ENCODE results near the gene CREB3L1. TPM values are rescaled to one million over a fixed set of nuclear protein-coding genes. Genes with fewer than 3 reads are reported as not detected.

CREB3L1 gene
- total RNA-seq, 1 experiment from 2014 or later = not detected

GRCh38 chr11:46315033-46315738 lies 37.7 kb downstream of the CREB3L1 start:
- Histone ChIP-seq H3K27ac (ENCODE audit: low read length) (no peak overlapping the region), H3K9me2 (replicated peaks; ENCODE audit: insufficient read depth, low read length) (no peaks in the 10 kb centered on the region), H3K9me3 (ENCODE audit: low read length) (no peaks in the 10 kb centered on the region), H3K79me2 (ENCODE audit: low read length) (no peaks in the 10 kb centered on the region), H3K4me2 (ENCODE audit: low read depth, low read length, poor library complexity, severe bottlenecking) (no peak overlapping the region), H2AFZ (ENCODE audit: low read length) (no peak overlapping the region), H4K20me1 (ENCODE audit: insufficient read depth, low read depth, low read length) (no peaks in the 10 kb centered on the region), H3K4me1 (ENCODE audit: low read length) (peaks cover 13% of the 10 kb centered on the region), H3K9ac (ENCODE audit: low read length) (no peak overlapping the region), H3K36me3 (ENCODE audit: insufficient read depth, low read length) (no peaks in the 10 kb centered on the region), H3K27me3 (ENCODE audit: low read length) (no peaks in the 10 kb centered on the region), H3K4me3 (ENCODE audit: low read length) (no peak overlapping the region)
- peak; percentile 94 for DNase-seq

DNA sequence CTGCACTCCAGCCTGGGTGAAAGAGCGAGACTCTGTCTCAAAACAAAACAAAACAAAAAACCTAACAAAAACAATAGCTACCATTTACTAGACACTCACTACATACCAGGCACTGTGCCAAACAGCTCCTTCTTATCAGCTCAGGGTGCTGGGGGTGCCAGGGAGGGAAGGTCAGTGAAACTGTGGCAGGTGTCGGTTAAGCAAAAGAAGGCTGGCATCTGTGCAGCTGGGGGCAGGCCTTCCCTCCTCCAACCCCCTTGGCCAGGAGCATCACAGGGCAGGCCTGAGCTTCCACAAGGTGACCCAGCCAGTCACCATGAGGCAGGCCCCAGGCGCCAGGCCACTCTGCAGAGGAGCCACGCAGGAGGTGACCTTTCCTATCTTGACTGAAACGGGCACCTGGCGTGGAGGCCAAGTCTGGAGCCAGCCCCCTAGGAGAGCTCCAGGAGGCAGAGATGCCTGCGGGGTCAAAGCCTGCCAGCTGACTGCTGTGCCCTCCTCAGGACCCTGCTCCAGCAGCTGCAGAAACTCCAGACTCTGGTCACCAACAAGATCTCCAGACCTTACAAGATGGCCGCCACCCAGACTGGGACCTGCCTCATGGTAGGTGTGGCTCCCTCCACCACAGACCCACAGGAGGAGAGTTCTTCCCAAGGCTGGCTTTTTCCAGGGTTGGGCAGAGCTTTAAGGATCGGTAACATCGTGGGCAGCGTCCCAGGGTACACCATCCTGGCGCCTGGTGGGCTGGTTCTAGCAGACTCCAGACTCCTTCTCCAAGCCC lies 38.5 kb downstream of the CREB3L1 start:
- no peak overlapping the region for H3K9ac ChIP-seq (ENCODE audit: low read length)
- no peak overlapping the region for H3K27ac ChIP-seq (ENCODE audit: low read length)
- H3K4me1 ChIP-seq (ENCODE audit: low read length) = peaks cover 13% of the 10 kb centered on the region
- no peaks in the 10 kb centered on the region for H3K9me2 ChIP-seq (replicated peaks; ENCODE audit: insufficient read depth, low read length)
- H3K79me2 ChIP-seq (ENCODE audit: low read length) = no peaks in the 10 kb centered on the region
- H3K9me3 ChIP-seq (ENCODE audit: low read length) = no peaks in the 10 kb centered on the region
- no peaks in the 10 kb centered on the region for H4K20me1 ChIP-seq (ENCODE audit: insufficient read depth, low read depth, low read length)
- no peak overlapping the region for H2AFZ ChIP-seq (ENCODE audit: low read length)
- H3K4me3 ChIP-seq (ENCODE audit: low read length) = no peak overlapping the region
- H3K36me3 ChIP-seq (ENCODE audit: insufficient read depth, low read length) = no peaks in the 10 kb centered on the region
- no peak overlapping the region for H3K4me2 ChIP-seq (ENCODE audit: low read depth, low read length, poor library complexity, severe bottlenecking)
- no peak for DNase-seq
- H3K27me3 ChIP-seq (ENCODE audit: low read length) = no peaks in the 10 kb centered on the region

DNA sequence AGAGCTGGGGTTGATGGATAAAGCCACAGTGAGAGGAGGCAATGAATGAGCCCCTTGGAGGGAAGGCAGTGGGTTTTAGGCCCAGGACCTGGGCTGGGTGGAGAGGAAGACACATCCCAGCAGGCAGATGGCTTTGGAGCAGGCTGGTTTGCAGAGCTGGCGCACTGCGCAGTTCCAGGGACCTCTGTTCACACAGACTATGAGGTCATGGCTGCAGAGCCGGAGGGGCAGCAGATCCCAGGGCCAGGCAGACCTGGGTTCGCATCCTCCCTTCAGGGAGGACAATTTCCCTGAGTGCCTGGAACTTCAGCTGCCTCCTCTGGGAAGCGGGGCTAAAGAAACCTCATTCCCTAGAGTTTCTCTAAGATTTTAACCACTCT lies 41.6 kb downstream of the CREB3L1 start:
- no peak for DNase-seq
- Histone ChIP-seq H4K20me1 (ENCODE audit: insufficient read depth, low read depth, low read length) (no peaks in the 10 kb centered on the region), H3K4me1 (ENCODE audit: low read length) (peaks cover 13% of the 10 kb centered on the region), H3K79me2 (ENCODE audit: low read length) (no peaks in the 10 kb centered on the region), H3K4me2 (ENCODE audit: low read depth, low read length, poor library complexity, severe bottlenecking) (peak overlapping the region; percentile 49), H3K9me3 (ENCODE audit: low read length) (no peaks in the 10 kb centered on the region), H3K9ac (ENCODE audit: low read length) (peak overlapping the region; percentile 56), H3K9me2 (replicated peaks; ENCODE audit: insufficient read depth, low read length) (no peaks in the 10 kb centered on the region), H3K27me3 (ENCODE audit: low read length) (no peaks in the 10 kb centered on the region), H3K27ac (ENCODE audit: low read length) (no peak overlapping the region; the same call in 1 of the 2 replicates), H3K36me3 (ENCODE audit: insufficient read depth, low read length) (no peaks in the 10 kb centered on the region), H3K4me3 (ENCODE audit: low read length) (no peak overlapping the region; the same call in 1 of the 2 replicates), H2AFZ (ENCODE audit: low read length) (peak overlapping the region; percentile 90)

GRCh38 chr11:46321757-46322156 lies 44.3 kb downstream of the CREB3L1 start:
- H4K20me1 ChIP-seq (ENCODE audit: insufficient read depth, low read depth, low read length) = no peaks in the 10 kb centered on the region
- no peaks in the 10 kb centered on the region for H3K79me2 ChIP-seq (ENCODE audit: low read length)
- H3K36me3 ChIP-seq (ENCODE audit: insufficient read depth, low read length) = no peaks in the 10 kb centered on the region
- no peak overlapping the region for H3K4me3 ChIP-seq (ENCODE audit: low read length)
- no peak overlapping the region for H3K27ac ChIP-seq (ENCODE audit: low read length)
- DNase-seq = no peak
- no peak overlapping the region for H2AFZ ChIP-seq (ENCODE audit: low read length)
- peaks cover 13% of the 10 kb centered on the region for H3K4me1 ChIP-seq (ENCODE audit: low read length)
- H3K27me3 ChIP-seq (ENCODE audit: low read length) = no peaks in the 10 kb centered on the region
- no peaks in the 10 kb centered on the region for H3K9me3 ChIP-seq (ENCODE audit: low read length)
- no peak overlapping the region for H3K4me2 ChIP-seq (ENCODE audit: low read depth, low read length, poor library complexity, severe bottlenecking)
- no peak overlapping the region for H3K9ac ChIP-seq (ENCODE audit: low read length)
- no peaks in the 10 kb centered on the region for H3K9me2 ChIP-seq (replicated peaks; ENCODE audit: insufficient read depth, low read length)

DNA sequence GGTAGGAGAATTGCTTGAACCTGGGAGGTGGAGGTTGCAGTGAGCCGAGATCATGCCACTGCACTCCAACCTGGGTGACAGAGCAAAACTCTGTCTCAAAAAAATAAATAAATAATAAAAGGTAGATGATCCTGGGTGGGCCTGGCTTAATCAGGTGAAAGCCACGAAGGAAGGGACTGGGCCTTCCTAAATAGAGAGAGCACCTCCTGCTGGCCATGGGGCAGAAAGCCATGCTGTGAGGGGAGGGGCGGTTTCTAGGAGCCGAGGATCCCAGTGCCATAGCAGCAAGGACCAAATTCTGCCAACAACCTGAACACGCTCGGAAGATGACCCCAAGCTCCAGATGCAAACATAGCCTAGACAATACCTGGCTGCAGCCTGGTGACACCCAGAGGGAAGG lies 45.3 kb downstream of the CREB3L1 start:
- DNase-seq = no peak
- Histone ChIP-seq H3K36me3 (ENCODE audit: insufficient read depth, low read length) (no peaks in the 10 kb centered on the region), H3K27ac (ENCODE audit: low read length) (no peak overlapping the region), H3K79me2 (ENCODE audit: low read length) (no peaks in the 10 kb centered on the region), H3K9me3 (ENCODE audit: low read length) (no peaks in the 10 kb centered on the region), H4K20me1 (ENCODE audit: insufficient read depth, low read depth, low read length) (no peaks in the 10 kb centered on the region), H2AFZ (ENCODE audit: low read length) (no peak overlapping the region), H3K9me2 (replicated peaks; ENCODE audit: insufficient read depth, low read length) (no peaks in the 10 kb centered on the region), H3K27me3 (ENCODE audit: low read length) (no peaks in the 10 kb centered on the region), H3K4me1 (ENCODE audit: low read length) (peaks cover 13% of the 10 kb centered on the region), H3K4me2 (ENCODE audit: low read depth, low read length, poor library complexity, severe bottlenecking) (no peak overlapping the region), H3K4me3 (ENCODE audit: low read length) (no peak overlapping the region), H3K9ac (ENCODE audit: low read length) (no peak overlapping the region)

DNA sequence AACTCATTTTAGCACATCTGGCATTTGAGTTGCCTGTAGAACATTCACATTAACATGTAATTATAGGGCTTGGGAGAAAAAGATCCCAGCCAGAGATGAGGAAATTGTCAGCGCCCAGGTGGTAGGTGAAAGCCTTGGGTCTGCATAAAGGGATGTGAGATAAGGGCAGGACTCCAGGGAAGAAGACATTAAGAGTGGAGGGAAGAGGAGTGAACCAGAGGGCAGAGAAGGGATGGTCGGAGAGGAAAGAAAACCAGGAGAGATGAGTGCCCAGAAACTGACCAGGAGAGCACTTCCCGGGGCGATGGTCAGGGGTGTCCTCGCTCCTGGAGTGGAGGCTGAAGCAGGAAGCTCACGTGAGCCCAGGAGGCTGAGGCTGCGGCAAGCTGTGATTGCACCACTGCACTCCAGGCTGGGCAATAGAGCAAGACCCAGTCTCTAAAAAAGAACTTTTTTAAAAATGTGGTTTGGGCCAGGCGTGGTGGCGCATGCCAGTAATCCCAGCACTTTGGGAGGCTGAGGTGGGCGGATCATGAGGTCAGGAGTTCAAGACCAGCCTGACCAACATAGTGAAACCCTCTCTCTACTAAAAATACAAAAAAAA lies 49.5 kb downstream of the CREB3L1 start:
- Histone ChIP-seq H3K27me3 (ENCODE audit: low read length) (no peaks in the 10 kb centered on the region), H3K27ac (ENCODE audit: low read length) (no peak overlapping the region), H3K9me3 (ENCODE audit: low read length) (no peaks in the 10 kb centered on the region), H2AFZ (ENCODE audit: low read length) (no peak overlapping the region), H4K20me1 (ENCODE audit: insufficient read depth, low read depth, low read length) (no peaks in the 10 kb centered on the region), H3K4me2 (ENCODE audit: low read depth, low read length, poor library complexity, severe bottlenecking) (no peak overlapping the region), H3K36me3 (ENCODE audit: insufficient read depth, low read length) (no peaks in the 10 kb centered on the region), H3K4me1 (ENCODE audit: low read length) (peaks cover 16% of the 10 kb centered on the region), H3K79me2 (ENCODE audit: low read length) (no peaks in the 10 kb centered on the region), H3K9ac (ENCODE audit: low read length) (no peak overlapping the region), H3K9me2 (replicated peaks; ENCODE audit: insufficient read depth, low read length) (no peaks in the 10 kb centered on the region), H3K4me3 (ENCODE audit: low read length) (no peak overlapping the region)
- no peak for DNase-seq

DNA sequence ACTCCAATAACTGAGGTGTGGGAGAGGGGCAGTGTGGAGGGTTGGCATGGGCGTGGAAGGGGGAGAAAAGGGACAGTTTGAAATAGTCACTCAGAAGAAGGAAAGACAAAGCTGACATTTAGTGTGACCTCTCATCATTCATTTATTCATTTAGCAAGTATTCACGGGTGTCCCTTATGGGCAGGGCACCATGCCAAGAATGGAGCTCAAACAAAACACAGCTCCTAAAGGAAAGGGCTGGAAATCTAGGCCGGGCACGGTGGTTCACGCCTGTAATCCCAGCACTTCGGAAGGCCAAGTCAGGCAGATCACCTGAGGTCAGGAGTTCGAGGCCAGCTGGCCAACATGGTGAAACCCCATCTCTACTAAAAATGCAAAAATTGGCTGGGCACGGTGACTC lies 50.4 kb downstream of the CREB3L1 start:
- no peak overlapping the region for H3K4me2 ChIP-seq (ENCODE audit: low read depth, low read length, poor library complexity, severe bottlenecking)
- DNase-seq = no peak

GRCh38 chr11:46330154-46330553 lies 52.7 kb downstream of the CREB3L1 start:
- H3K36me3 ChIP-seq (ENCODE audit: insufficient read depth, low read length) = no peaks in the 10 kb centered on the region
- H3K9me3 ChIP-seq (ENCODE audit: low read length) = no peaks in the 10 kb centered on the region
- no peak overlapping the region for H2AFZ ChIP-seq (ENCODE audit: low read length)
- no peaks in the 10 kb centered on the region for H3K9me2 ChIP-seq (replicated peaks; ENCODE audit: insufficient read depth, low read length)
- no peak for DNase-seq
- H3K27ac ChIP-seq (ENCODE audit: low read length) = no peak overlapping the region
- H3K4me2 ChIP-seq (ENCODE audit: low read depth, low read length, poor library complexity, severe bottlenecking) = no peak overlapping the region
- H3K79me2 ChIP-seq (ENCODE audit: low read length) = no peaks in the 10 kb centered on the region
- H3K4me1 ChIP-seq (ENCODE audit: low read length) = peaks cover 32% of the 10 kb centered on the region
- H3K9ac ChIP-seq (ENCODE audit: low read length) = no peak overlapping the region
- H4K20me1 ChIP-seq (ENCODE audit: insufficient read depth, low read depth, low read length) = no peaks in the 10 kb centered on the region
- H3K4me3 ChIP-seq (ENCODE audit: low read length) = no peak overlapping the region
- no peaks in the 10 kb centered on the region for H3K27me3 ChIP-seq (ENCODE audit: low read length)

More for the DNA sequence above, 50.4 kb downstream of the CREB3L1 start:
- peaks cover 23% of the 10 kb centered on the region for H3K4me1 ChIP-seq (ENCODE audit: low read length)
- H3K27ac ChIP-seq (ENCODE audit: low read length) = no peak overlapping the region
- no peaks in the 10 kb centered on the region for H3K79me2 ChIP-seq (ENCODE audit: low read length)
- H2AFZ ChIP-seq (ENCODE audit: low read length) = no peak overlapping the region
- no peaks in the 10 kb centered on the region for H3K9me3 ChIP-seq (ENCODE audit: low read length)
- no peak overlapping the region for H3K9ac ChIP-seq (ENCODE audit: low read length)
- no peaks in the 10 kb centered on the region for H3K9me2 ChIP-seq (replicated peaks; ENCODE audit: insufficient read depth, low read length)
- no peaks in the 10 kb centered on the region for H4K20me1 ChIP-seq (ENCODE audit: insufficient read depth, low read depth, low read length)
- H3K27me3 ChIP-seq (ENCODE audit: low read length) = no peaks in the 10 kb centered on the region
- H3K36me3 ChIP-seq (ENCODE audit: insufficient read depth, low read length) = no peaks in the 10 kb centered on the region
- H3K4me3 ChIP-seq (ENCODE audit: low read length) = no peak overlapping the region

Data from Karpas-422 (cell line).